ENCODE results near the gene TBC1D20.
"Not testable (repeated sequence)": the region's sequence is repeated elsewhere in the genome, so short reads cannot be mapped to it uniquely, and the experiment has no call there.

TBC1D20 gene, protein sequence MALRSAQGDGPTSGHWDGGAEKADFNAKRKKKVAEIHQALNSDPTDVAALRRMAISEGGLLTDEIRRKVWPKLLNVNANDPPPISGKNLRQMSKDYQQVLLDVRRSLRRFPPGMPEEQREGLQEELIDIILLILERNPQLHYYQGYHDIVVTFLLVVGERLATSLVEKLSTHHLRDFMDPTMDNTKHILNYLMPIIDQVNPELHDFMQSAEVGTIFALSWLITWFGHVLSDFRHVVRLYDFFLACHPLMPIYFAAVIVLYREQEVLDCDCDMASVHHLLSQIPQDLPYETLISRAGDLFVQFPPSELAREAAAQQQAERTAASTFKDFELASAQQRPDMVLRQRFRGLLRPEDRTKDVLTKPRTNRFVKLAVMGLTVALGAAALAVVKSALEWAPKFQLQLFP

DNA sequence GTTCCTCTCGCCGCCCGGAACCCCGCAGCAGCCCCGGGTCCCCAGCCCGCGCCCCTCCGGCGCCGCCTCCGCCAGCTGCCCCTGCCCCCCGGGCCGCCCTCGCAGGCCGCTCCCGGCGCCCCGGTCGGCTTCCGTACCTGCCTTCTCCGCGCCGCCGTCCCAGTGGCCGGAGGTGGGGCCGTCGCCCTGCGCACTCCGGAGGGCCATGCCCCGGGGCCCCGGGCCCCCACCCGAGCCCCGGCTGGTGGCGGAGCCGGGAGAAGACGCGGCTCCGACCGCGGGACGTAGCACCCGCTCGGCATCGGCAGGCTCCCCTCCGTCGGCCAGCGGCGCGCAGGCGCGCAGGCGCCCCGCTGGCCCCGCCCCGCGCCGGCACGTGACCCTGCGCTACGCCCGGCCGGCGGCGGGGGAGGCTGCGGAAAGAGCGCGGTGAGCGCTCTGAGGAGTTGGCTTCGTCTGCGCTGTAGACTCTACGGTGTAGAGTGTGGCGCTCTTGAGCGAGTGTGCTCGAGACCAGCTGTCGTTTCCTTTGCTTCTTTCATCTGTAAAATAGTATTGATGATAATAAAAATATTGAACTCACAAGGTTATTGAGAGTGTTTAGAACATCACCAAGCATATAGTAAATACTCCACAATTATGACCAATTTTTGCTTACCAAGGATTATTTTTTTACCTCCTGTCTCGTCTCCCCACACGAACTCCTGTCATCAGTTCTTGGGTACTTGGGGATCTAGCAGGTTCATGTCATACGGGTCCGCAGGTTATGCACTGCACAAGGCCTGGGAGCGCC lies at the start of gene TBC1D20:
Gene TBC1D20 (minus strand): TSS at position 335 of the 793 bp plus-strand sequence. CDS start 128 bp downstream, at position 207.
- DNase-seq, result peak in 50 of 51 donors; percentile 19 to 91 (median 76)

DNA sequence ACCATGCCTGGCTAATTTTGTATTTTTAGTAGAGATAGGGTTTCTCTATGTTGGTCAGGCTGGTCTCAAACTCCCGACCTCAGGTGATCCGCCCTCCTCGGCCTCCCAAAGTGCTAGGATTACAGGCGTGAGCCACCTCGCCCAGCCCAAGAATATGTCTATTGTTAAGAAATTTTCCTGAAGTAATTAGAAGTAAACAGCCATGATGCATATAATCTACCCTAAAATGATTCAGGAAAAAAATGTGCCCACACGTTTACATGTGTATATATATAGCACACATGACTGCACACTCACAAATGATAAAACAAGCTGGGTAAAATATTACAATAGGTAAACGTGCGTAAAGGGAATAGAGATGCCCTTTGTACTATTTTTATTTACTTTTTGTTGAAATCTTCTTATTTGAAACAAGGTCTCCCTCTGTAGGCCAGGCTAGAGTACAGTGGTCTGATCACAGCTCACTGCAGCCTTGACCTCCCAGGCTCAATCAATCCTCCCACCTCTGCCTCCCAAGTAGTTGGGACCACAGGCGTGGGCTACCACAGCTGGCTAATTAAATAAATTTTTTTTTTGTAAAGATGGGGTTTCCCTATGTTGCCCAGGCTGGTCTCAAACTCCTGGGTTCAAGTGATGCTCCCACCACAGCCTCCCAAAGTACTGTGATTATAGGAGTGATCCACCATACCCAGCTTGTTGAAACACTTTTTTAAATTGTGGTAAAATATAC lies 48.2 kb upstream of the TBC1D20 start:
- not testable (repeated sequence) for DNase-seq

DNA sequence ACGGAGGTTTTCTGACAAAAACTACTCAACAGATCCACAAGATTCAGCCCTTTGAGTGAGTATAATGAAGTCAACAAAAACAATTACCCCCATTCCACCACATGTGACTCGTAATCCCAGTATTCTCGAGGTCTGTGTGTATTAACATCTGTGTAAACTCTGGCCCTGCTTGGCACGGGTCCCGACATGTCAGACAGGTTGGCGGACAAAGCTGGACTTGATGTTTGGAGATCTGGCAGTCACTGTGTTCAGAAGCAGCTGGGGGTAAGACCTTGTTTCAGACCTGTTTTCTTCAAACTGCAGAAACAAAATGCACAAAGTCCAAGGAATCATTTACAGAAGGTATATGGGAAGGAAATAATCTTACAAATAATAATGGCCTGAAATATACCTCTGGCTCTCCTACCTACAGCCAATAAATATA lies 46.0 kb upstream of the TBC1D20 start:
- not testable (repeated sequence) for DNase-seq

DNA sequence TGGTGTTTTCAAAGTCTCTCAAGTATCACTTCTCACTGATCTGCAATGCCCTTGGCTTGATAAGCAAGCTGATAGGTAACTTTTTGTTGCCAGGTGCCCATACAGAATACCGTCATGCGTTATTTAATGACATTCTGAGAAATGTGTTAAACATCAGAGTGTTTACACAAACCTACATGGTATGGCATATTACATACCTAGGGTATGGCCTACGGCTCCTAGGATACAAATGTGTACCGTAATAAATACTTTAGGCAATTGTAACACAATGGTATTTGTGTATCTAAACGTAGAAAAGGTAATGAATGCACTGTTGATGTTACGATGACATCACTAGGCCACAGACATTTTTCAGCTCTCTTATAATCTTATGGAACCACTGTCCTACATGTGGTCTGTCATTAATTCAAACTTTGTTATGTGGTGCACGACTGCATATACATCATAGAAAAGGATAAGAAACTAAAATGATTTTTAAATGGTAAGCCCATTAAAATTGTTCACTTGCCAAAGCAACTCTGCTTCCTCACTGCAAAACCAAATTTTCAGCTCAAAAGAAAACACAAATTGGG lies 45.5 kb upstream of the TBC1D20 start:
- no peak for DNase-seq

DNA sequence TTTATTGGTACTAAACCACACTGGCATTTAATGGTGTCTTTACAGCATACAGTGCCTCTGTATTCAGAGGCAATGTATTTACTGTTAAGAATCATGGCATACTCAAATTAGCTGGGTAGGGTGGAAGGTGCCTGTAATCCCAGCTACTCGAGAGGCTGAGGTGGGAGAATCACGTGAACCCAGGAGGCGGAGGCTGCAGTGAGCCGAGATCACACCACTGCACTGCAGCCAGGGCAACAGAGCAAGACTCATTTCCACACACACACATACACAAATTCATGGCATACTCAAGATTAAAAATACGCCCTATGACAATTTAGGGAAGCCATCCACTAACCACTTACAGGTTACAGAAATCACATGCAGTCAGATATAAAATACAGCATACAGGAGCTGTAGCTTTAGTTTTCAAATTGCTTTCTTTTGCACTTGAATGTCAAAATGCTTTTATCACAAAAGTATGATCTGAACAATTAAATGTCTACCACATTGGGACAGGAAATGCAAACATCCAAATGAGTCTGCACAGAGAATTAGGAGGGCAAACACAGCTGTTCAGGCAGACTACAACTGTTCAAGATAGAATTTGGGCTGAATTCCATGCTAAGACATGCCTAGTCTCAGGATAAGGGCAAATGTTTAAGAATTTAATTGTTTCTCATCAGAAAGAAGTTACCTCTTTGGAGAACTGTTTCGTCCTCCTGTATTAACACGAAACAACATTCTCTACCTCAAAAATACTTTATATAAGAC lies 44.8 kb upstream of the TBC1D20 start:
- DNase-seq, result no peak

DNA sequence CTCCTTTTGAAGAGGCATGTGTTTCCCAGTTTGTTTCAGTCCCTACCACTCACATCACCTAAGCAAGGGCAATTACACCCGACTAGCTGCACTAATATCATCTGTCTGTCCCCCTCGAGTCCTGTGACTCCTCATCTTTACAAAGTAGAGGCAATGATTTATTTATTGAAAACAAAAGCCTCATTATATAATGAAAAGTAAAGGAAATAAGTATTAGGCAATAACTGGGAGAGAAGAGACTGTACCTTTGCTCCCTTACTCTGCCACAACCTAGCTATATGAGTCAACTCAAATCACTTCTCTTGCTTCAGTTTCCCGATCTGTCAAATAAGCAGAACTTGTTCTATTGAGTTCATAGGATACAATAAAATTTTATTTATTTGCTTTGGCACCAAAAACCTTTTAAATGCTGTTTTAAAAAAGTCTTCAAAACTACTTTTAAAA lies 42.3 kb upstream of the TBC1D20 start:
- DNase-seq, result no peak

GRCh38 chr20:503048-503737 lies 40.9 kb upstream of the TBC1D20 start:
- DNase-seq, result no peak

GRCh38 chr20:497979-498378 lies 35.6 kb upstream of the TBC1D20 start:
- no peak for DNase-seq

- DNase-seq, result no peak
These were observed 33.9 kb upstream of the TBC1D20 start for GRCh38 chr20:496126-496696.

- no peak for DNase-seq
These were observed 29.8 kb upstream of the TBC1D20 start for GRCh38 chr20:492159-492558.

- DNase-seq, result no peak
These were observed 25.3 kb upstream of the TBC1D20 start for GRCh38 chr20:487655-488054.

- peak in 20 of 51 donors; percentile 4 to 44 (median 12) for DNase-seq
These were observed 21.7 kb upstream of the TBC1D20 start for GRCh38 chr20:483815-484644.

DNA sequence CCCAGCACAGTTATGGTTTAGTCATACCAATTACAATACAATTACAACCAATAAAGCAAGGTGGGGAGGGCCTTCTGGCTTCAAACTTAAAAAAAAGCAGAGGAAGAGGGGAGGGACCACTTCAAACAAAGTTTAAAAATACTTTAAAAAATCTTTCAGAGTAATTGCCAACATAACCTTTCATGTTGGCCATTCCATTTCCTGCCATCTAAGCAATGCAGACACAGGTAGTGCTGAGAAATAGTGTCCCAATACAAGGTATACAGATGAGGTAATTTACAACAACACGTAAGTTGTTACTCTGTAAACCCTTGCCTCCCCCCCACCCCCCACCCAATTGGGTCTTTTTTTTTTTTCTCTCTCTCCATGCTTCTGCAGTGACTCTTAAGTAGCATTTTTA lies 18.8 kb upstream of the TBC1D20 start:
- DNase-seq, result no peak

DNA sequence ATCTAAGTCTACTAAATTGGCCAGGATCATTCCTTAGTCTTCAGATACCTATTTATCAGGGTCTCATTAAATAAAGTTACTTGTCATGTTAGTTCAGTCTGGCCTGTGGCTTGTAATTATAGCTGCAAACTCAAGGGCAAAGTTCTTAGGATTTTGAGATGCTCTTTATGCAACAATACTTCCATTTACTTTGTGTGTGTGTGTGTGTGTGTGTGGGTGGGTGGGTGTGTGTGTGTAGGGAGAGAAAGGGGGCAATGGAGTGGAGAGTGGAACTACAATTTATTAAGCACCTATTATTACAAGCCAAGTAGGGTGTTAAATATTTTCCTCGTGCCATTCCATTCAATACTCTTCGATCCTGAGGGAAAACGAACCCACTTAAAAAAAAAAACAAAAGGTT lies 17.7 kb upstream of the TBC1D20 start:
- DNase-seq, result no peak

DNA sequence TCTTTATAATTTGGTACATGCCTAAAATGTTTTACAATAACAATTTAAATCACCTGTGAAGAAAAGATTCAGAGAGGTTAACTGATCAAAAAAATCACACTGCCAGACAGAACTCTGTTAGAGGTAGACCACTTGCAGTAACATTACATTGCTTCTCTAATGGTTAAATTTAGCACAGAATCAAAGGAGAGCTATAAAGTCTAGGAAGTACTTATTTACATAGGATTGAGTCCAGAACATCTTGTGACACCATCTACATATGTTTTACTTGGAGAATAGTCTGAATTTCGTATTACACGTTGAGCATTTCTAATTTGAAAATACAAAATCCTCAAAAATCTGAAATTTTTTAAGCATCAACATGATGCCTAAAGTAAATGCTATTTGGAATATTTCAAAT lies 17.2 kb upstream of the TBC1D20 start:
- no peak for DNase-seq

DNA sequence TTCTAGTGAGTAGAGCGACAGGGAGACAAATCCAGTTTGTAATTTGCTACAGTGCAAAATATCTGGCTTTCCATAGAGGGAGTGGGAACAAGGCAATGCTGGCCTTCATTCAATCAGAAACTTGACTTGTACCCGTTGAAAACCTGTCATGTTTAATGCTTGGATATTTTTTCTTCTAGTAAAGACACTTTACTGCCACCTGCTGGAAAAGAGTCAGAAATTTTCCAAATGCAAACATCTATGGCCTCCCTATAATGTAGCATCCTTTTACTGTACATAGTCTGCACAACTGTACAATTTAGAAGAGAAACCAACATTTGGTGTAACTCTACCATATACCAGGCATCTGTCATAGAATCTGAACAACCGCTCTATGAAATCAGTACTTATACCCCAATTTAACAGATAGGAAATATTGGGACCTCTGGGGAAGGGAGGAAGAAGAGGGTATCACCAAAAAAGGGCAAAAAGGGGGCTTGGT lies 16.7 kb upstream of the TBC1D20 start:
- DNase-seq, result peak in 3 of 51 donors; percentile 5 to 57 (median 12)

GRCh38 chr20:478010-478948 lies 15.9 kb upstream of the TBC1D20 start:
- DNase-seq, result no peak

All from hypothalamus (tissue), 51 donors.